Esophagus squamous epithelium (tissue), 5 donors: Measurements from ENCODE around the gene PAAF1. TPM values are rescaled to one million over a fixed set of nuclear protein-coding genes. Genes with fewer than 3 reads are reported as not detected.

ENCODE experiments used
- DNase-seq: peaks from one replicate; lab custom pipeline; 2025; lab: John Stamatoyannopoulos, UW
- H3K27ac ChIP-seq, 4 donors: fragments of 200-600 bp; sonication (generic); one replicate each; pipeline ENCODE4 v1.5.1; 2016 to 2019; ENCODE audit warnings: mild to moderate bottlenecking in 1 of 4
- H3K27me3 ChIP-seq, 4 donors: fragments of 200-600 bp; sonication (generic); 1 replicate in 3 of 4; 2 replicates in 1 of 4; pipeline versions ENCODE4 v1.5.1 to v1.6.0; 2017 to 2021; ENCODE audit warnings: antibody characterized with exemption in 1 of 4
- H3K36me3 ChIP-seq, 3 donors: fragments of 200-600 bp; sonication (generic); one replicate each; pipeline ENCODE4 v1.5.1; 2016 to 2019
- H3K4me1 ChIP-seq, 3 donors: fragments of 200-600 bp; sonication (generic); one replicate each; pipeline ENCODE4 v1.5.1; 2017 to 2019
- H3K4me3 ChIP-seq, 4 donors: fragments of 200-600 bp; sonication (generic); 1 replicate in 3 of 4; 2 replicates in 1 of 4; pipeline ENCODE4 v1.5.1; 2016 to 2019; ENCODE audit warnings: mild to moderate bottlenecking in 2 of 4, moderate library complexity in 1 of 4
- H3K9me3 ChIP-seq, 3 donors: fragments of 200-600 bp; sonication (generic); one replicate each; pipeline ENCODE4 v1.5.1; 2016 to 2019
- POLR2A ChIP-seq, 4 donors: fragments of 450-650 bp; IDR thresholded peaks; one replicate each; pipeline ENCODE4 v1.6.1; 2017; ENCODE audit warnings: antibody characterized with exemption in 4 of 4, mild to moderate bottlenecking in 4 of 4, moderate library complexity in 3 of 4
- WGBS, 2 donors: methylation state at CpG; one replicate each; pipeline ENCODE4 v1.1.5; 2018; 5-methylcytosine and 5-hydroxymethylcytosine counted together
- intact Hi-C: fragments of 100-400 bp; cut with DNase I; formaldehyde crosslinking; loops from one replicate; pipeline ENCODE4 v1.15.0; 2022
- total RNA-seq, 4 donors: library from RNA; depleted of rRNA; stranded (reverse); fragments of >200 nt; gene quantifications; one replicate each; pipeline ENCODE4 v1.1.0, GENCODE V29; 2016
- TF ChIP-seq, protein P1 (sequence below), 6 experiments: fragments of 450-650 bp in 4 of 6; fragments of 200-600 bp in 2 of 6; sonication (generic) in 2 of 6; IDR thresholded peaks; one replicate each; pipeline ENCODE4 v1.5.1; 2016 to 2019; ENCODE audit warnings: antibody characterized with exemption in 6 of 6, mild to moderate bottlenecking in 4 of 6, moderate library complexity in 4 of 6
- donor health status: DM: yes; HTN: yes; CAD: no.

Gene PAAF1
- total RNA-seq, 4 donors from 2014 or later: 4.3 to 10.9 (median 8.3) TPM

DNA sequence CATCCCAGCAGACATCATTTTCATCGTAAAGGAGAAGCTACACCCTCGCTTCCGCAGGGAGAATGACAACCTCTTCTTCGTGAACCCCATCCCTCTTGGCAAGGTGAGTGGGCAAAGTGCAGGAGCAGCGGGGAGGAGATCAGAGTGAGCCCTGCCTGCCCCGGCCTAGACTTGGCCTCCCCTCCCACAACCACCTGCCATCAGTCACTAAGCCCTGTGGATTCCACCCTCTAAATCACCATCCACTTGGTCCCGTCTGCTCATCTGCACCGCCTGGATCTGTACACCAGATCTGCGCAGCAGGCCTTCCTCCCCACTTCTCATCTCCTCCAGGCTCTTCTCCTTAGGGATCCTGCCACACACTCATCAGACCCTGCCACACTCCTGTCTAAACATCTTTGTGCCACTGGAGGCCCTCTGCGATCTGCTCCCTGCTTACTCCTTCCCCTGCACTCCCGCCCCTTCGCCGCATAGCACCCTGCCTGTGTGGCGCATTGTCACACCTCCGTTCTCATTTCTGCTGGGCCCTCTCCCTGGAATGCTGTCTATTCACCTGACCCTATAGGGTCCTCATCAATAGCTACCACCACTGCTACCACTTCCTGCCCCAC, 91.7 kb downstream of the PAAF1 start:
- no peaks in the 10 kb centered on the region for H3K9me3 ChIP-seq
- 96 to 97% methylated on average over 14 to 15 of the region's 15 CpGs for WGBS, 2 donors
- intact Hi-C loops: loop anchor here (10.0 kb wide), 1 partner anchor 126 kb away; no protein-coding TSS in a partner anchor

DNA sequence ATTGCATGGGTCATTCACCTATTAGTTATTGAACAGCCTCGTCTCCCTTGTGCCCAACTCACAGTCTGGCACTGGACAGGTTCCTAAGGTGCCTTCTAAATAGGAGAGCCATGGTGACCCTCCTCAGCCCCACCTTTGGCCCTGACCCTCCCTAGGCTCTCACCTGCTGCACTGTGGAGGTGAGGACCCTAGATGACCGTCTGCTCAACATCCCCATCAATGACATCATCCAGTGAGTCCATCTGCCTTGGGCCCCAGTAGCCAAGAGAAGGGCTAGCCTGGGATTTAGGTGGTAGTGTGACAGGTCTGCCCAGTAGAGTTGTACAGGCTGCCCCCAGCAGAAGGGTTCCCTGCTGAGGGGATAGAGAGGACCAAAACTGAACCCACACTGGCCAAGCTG, 92.3 kb downstream of the PAAF1 start:
- Histone ChIP-seq H3K36me3 (no peaks in the 10 kb centered on the region), H3K27me3 (peaks cover 0 to 12% (median 0%) of the 10 kb centered on the region in 4 donors), H3K4me3 (no peak overlapping the region), H3K27ac (no peak overlapping the region), H3K9me3 (no peaks in the 10 kb centered on the region), H3K4me1 (peaks cover 10 to 27% (median 14%) of the 10 kb centered on the region in 3 donors)
- 85 to 92% methylated on average over 1 to 2 of the region's 2 CpGs for WGBS, 2 donors
- intact Hi-C loops: loop anchor here (10.0 kb wide), 1 partner anchor 126 kb away; no protein-coding TSS in a partner anchor
- TF ChIP-seq POLR2A (IDR thresholded peaks at IDR 0.05): no peak
- TF ChIP-seq, protein P1, sequence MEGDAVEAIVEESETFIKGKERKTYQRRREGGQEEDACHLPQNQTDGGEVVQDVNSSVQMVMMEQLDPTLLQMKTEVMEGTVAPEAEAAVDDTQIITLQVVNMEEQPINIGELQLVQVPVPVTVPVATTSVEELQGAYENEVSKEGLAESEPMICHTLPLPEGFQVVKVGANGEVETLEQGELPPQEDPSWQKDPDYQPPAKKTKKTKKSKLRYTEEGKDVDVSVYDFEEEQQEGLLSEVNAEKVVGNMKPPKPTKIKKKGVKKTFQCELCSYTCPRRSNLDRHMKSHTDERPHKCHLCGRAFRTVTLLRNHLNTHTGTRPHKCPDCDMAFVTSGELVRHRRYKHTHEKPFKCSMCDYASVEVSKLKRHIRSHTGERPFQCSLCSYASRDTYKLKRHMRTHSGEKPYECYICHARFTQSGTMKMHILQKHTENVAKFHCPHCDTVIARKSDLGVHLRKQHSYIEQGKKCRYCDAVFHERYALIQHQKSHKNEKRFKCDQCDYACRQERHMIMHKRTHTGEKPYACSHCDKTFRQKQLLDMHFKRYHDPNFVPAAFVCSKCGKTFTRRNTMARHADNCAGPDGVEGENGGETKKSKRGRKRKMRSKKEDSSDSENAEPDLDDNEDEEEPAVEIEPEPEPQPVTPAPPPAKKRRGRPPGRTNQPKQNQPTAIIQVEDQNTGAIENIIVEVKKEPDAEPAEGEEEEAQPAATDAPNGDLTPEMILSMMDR (IDR thresholded peaks at IDR 0.05): no peak
- DNase-seq: no peak

More for the DNA sequence above, 91.7 kb downstream of the PAAF1 start:
- H3K36me3 ChIP-seq: no peaks in the 10 kb centered on the region
- H3K27me3 ChIP-seq: peaks cover 0 to 12% (median 0%) of the 10 kb centered on the region in 4 donors
- H3K4me1 ChIP-seq: peaks cover 8 to 22% (median 8%) of the 10 kb centered on the region in 3 donors
- no peak for DNase-seq
- no peak overlapping the region for H3K4me3 ChIP-seq
- no peak overlapping the region for H3K27ac ChIP-seq
- no peak for TF ChIP-seq POLR2A (IDR thresholded peaks at IDR 0.05)
- TF ChIP-seq, protein P1 (IDR thresholded peaks at IDR 0.05): no peak

- DNase-seq: no peak
- H3K4me1 ChIP-seq: peaks cover 7 to 19% (median 16%) of the 10 kb centered on the region in 3 donors
- H3K27ac ChIP-seq: no peak overlapping the region
- WGBS, 2 donors: 90 to 91% methylated on average over 6 to 8 of the region's 13 CpGs
- intact Hi-C loops: loop anchor here (10.0 kb wide), 1 partner anchor 125 kb away; no protein-coding TSS in a partner anchor
- H3K36me3 ChIP-seq: peaks cover 0 to 2% (median 0%) of the 10 kb centered on the region in 3 donors
- peaks cover 0 to 7% (median 0%) of the 10 kb centered on the region in 4 donors for H3K27me3 ChIP-seq
- TF ChIP-seq POLR2A (IDR thresholded peaks at IDR 0.05): no peak
- TF ChIP-seq, protein P1 (IDR thresholded peaks at IDR 0.05): no peak
- no peak overlapping the region for H3K4me3 ChIP-seq
- H3K9me3 ChIP-seq: no peaks in the 10 kb centered on the region
These were observed 93.4 kb downstream of the PAAF1 start for GRCh38 chr11:73969991-73970800.

- Histone ChIP-seq H3K27me3 (no peaks in the 10 kb centered on the region), H3K4me1 (peaks cover 7 to 17% (median 16%) of the 10 kb centered on the region in 3 donors), H3K4me3 (no peak overlapping the region), H3K36me3 (peaks cover 0 to 12% (median 0%) of the 10 kb centered on the region in 3 donors), H3K27ac (no peak overlapping the region), H3K9me3 (no peaks in the 10 kb centered on the region)
- no peak for DNase-seq
- WGBS, 2 donors: 89% methylated on average over 3 to 6 of the region's 6 CpGs
- intact Hi-C loops: no loop called here
- TF ChIP-seq POLR2A (IDR thresholded peaks at IDR 0.05): no peak
- TF ChIP-seq, protein P1 (IDR thresholded peaks at IDR 0.05): no peak
These were observed 94.4 kb downstream of the PAAF1 start for GRCh38 chr11:73971175-73971719.
